HTR-8/SVneo (cell line): ENCODE data around the gene PLEKHG4B.
A peak's percentile ranks its signal among the peaks of the same experiment; 100 is the strongest.

Experiments used
- DNase-seq: peaks from one replicate; pipeline ENCODE4 v3.0.0; 2011; ENCODE audit warnings: low spot score, mixed read lengths; ENCODE audit not compliant: insufficient read length
- FAIRE-seq: peaks from 2 replicates; lab custom pipeline; 2011; peaks lifted over from hg19 to GRCh38; lab: Jason Lieb, UNC

Gene PLEKHG4B

GRCh38 chr5:166441-167372, 74.7 kb downstream of the PLEKHG4B start:
- no peak for DNase-seq
- FAIRE-seq: peak; percentile 13

- DNase-seq: no peak
These were observed 75.5 kb downstream of the PLEKHG4B start for GRCh38 chr5:167511-167910.

GRCh38 chr5:167982-168660, 76.2 kb downstream of the PLEKHG4B start:
- DNase-seq (peak; percentile 93), FAIRE-seq (peak; percentile 72)

More at GRCh38 chr5:167511-167910, 75.5 kb downstream of the PLEKHG4B start:
- FAIRE-seq: no peak

GRCh38 chr5:169071-169727, 77.2 kb downstream of the PLEKHG4B start:
- FAIRE-seq: peak; percentile 84

DNA sequence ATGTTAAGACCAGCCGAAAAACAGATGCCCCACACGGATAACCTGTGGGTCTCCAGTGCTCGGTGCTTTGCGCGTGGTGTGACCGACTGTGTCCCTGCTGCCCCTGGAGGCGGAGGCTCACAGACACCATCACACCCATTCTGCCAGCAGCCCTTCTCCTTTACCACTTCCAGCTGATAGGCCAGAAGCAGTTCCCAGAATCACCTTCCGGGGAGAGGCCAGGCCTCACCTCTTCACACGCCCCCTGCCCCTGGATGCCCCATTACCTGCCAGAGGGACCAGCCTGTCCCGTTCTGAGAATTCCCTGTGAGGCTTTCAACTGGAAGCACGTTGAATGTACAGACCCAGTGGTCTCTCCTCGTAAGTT, 77.7 kb downstream of the PLEKHG4B start:
- no peak for FAIRE-seq
- no peak for DNase-seq

More at GRCh38 chr5:169071-169727, 77.2 kb downstream of the PLEKHG4B start:
- DNase-seq: no peak

DNA sequence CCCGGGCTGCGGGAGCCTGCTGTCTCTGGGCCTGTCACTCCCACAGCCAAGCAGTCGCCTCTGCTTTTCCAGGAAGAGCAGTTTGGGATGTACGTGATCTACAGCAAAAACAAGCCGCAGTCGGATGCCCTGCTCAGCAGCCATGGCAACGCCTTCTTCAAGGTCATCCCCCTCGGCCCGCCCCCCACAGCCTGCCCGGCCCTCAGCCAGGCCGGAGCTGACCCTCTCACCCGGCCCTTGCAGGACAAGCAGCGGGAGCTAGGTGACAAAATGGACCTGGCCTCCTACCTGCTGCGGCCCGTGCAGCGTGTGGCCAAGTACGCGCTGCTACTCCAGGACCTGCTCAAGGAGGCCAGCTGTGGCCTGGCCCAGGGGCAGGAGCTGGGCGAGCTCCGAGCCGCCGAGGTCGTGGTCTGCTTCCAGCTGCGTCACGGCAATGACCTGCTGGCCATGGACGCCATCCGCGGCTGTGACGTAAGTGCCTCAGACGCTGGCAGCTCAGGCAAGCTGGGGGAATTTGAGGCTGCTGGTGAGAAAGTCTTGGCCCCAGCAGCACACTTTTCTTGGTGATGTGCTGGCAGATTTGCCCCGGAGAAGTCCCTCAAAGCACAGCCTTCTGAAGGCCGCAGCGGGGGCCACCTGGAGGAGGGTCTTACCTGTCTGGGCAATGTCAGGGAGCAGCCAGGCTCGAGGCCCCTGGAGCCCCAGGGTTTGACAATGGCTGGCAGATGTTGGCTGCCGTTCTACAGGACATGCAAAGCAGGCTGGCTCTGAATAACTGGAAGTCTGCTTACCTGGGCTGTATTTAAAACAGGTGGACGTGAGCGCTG, 79.2 kb downstream of the PLEKHG4B start:
- no peak for FAIRE-seq
- no peak for DNase-seq

DNA sequence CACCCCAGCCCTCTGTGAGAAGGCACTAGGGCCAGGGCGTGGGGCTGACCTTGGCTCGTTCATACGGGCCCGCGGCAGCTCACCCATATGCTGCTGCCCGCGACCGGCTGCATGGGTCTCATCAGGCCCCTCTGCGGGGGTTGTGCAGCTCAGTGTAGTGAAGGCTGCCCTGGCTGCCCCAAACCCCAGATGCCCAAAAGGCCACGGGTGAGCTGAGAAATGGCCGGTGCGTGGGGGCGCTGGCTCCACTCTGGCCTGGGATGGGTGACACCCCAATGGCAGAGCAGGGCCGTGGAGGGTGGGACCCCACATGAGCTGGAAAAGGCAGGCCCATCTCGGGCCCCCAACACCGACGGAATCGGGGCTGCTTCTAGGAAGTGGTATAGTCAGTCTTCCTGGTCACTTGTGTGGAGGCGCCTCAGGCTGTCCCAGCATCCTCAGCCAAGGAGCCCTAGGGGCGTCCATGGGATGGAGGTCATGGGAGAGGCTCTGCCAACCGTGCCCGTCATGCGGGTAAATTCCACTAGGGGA, 79.9 kb downstream of the PLEKHG4B start:
- FAIRE-seq: peak; percentile 28
- no peak for DNase-seq

- FAIRE-seq: no peak
These were observed 80.5 kb downstream of the PLEKHG4B start for GRCh38 chr5:172421-172820.

DNA sequence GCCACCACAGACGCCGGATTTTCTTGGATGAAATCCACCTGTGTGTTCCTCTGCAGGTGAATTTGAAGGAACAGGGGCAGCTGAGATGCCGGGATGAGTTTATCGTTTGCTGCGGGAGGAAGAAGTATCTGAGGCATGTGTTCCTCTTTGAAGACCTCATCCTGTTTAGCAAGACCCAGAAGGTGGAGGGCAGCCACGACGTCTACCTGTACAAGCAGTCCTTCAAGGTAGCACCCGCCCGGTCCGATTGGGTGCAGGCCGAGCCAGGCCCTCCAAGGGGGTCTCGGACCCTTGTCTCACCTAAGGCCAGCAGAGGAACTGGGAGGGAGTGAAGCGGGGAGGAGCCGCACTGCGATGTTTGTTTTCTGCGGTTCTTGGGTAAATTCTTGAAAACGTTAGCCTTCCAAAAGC, 80.9 kb downstream of the PLEKHG4B start:
- FAIRE-seq: no peak
- DNase-seq: no peak

More at GRCh38 chr5:172421-172820, 80.5 kb downstream of the PLEKHG4B start:
- no peak for DNase-seq

DNA sequence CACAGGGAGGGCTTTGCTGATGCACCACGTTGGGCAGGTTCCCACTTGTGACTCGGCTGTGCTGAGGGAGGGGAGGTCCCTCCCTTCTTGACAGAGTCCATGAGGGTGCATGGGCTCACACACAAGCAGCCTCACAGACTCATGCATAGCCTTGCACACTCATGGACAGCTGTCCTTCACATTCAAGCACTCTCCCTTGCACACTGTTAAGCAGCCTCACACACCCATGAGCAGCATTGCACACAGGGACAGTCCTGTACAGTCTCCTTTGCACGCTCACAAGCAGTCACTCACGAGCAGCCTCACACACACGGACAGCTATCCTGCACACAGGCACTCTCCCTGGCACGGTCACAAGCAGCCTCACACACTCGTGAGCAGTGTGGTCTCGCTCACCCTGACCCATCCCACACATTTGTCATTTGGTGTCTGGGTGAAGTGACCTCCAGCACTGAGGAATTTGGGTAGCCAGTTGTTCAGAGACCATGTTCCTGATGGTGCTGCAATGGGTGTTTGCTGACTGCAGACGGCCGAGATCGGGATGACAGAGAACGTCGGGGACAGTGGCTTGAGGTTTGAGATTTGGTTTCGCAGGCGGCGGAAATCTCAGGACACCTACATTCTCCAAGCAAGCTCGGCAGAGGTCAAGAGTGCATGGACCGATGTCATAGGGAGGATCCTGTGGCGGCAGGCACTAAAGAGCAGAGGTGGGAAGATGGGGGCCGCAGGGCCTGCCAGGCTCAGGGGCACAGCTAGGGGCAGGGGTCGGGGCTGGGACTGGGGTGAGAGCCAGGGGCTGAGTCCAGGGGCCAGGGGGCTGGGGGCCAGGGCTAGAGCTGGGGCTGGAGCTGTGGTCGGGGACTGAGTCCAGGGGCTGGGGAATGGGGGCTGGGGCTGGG, 81.7 kb downstream of the PLEKHG4B start:
- no peak for DNase-seq
- FAIRE-seq: peak; percentile 95

DNA sequence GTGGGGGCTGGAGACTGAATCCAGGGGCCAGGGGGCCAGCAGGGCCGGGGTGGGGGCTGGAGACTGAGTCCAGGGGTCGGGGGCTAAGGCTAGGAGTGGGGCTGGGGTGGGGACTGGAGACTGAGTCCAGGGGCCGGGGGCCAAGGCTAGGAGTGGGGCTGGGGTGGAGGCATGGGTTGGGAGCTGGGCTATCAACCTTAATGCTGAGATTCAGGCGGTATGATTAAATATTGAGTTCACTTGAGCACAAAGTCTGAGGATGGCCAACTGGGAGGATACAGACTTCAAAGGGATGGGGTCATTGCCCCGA, 82.3 kb downstream of the PLEKHG4B start:
- FAIRE-seq (no peak), DNase-seq (no peak)

- FAIRE-seq (no peak), DNase-seq (no peak)
These were observed 83.0 kb downstream of the PLEKHG4B start for GRCh38 chr5:174876-175465.

GRCh38 chr5:176296-176823, 84.4 kb downstream of the PLEKHG4B start:
- DNase-seq (no peak), FAIRE-seq (no peak)

DNA sequence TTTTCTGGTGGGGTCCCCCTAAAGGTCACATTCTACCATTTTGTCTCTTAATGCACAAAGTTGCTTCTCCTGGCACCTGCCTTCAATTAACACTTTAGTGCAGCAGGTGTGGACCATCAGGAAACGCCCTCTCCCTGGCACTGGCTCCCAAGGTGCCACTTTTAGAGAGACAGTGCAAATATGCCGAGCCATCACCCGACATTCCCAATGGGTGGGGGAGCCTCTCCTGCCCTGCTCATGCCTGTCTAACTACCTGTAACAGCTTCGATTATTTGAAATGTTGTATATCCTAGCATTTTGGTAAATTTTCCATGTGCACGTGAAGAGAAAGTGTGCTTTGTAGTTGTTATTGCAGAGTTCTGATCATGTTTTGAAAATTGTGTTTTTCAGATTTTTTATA, 86.1 kb downstream of the PLEKHG4B start:
- FAIRE-seq: no peak
- no peak for DNase-seq

DNA sequence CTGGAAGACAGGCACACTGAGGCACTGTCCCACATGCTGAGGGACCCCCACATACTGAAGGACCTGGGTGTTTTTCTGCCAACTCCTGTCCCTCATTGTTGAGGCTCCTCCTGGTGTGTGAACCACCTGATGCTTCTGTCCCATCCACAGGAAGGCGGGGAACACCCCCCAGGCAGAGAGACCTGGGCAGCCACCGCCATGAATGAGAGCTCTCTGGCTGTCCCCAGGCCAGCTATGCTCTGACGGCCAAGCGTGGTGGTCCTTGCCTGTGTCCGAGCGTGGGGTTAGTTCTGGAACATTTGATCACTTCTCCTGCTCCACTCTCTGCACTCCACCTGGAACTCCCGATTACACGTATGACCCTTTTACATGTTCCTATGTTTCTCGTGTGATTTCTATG, 87.4 kb downstream of the PLEKHG4B start:
- FAIRE-seq: peak; percentile 49
- no peak for DNase-seq

GRCh38 chr5:180286-180918, 88.4 kb downstream of the PLEKHG4B start:
- peak; percentile 51 for FAIRE-seq
- no peak for DNase-seq

GRCh38 chr5:181160-181559, 89.2 kb downstream of the PLEKHG4B start:
- no peak for DNase-seq
- FAIRE-seq: peak; percentile 13

DNA sequence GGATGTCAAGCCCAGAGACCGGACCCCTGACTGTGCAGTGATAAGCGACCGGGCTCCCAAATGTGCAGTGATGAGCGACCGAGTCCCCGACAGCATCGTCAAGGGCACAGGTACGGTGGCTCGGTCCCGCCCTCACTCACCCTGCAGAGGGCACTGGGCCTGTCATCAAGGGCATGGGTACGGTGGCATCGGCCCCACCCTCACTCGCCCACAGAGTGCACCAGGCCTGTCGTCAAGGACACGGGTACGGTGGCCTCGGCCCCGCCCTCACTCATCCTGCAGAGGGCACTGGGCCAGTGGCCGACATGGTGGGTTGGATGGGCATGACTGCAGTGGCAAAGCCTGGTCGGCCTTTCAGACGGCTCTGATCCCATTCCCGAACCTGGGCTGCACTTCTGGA, 89.6 kb downstream of the PLEKHG4B start:
- peak; percentile 46 for FAIRE-seq
- no peak for DNase-seq
